ENCODE data around the gene TADA2A.
A peak's percentile ranks its signal among the peaks of the same experiment; 100 is the strongest.

The TADA2A gene

DNA sequence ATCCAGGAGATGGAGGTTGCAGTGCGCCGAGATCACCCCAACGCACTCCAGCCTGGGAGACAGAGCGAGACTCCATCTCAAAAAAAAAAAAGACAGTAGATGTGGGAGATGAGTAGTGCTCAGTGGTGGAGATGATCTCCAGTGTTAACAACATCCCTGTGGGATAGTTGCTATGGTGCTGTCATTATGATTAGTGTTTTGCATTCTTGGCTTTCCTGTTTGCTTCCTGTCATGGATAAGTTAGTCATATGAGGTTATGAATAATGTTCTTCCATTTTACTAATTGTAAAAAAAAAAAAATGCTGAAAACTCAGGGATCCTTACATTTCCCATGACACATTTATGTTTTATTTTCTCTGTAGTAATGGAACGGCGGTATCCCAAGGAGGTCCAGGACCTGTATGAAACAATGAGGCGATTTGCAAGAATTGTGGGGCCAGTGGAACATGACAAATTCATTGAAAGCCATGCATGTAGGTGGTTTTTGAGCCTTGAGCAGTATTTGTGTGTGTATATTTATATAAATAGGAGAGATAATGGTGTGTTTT, 58.5 kb downstream of the TADA2A start:
- DNase-seq: no peak

DNA sequence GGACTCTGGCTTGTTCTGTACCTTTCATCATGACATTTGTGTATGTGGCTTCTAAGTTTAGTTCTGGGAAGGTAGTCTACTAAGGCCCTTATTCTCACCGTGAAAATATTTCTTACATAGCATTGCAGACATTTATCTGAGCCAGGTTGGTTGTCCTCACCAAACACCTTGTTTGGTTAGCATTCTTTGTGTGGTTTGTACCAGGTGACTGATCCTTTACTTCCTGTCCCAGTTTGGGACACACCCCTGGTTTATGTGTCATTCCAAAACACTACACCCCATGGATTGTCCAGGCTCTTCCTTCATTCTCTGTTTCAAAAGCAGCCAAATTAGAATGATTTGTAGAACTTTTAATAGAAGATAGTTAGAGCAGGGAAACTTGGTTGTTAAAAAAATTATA, 59.8 kb downstream of the TADA2A start:
- no peak for DNase-seq

DNA sequence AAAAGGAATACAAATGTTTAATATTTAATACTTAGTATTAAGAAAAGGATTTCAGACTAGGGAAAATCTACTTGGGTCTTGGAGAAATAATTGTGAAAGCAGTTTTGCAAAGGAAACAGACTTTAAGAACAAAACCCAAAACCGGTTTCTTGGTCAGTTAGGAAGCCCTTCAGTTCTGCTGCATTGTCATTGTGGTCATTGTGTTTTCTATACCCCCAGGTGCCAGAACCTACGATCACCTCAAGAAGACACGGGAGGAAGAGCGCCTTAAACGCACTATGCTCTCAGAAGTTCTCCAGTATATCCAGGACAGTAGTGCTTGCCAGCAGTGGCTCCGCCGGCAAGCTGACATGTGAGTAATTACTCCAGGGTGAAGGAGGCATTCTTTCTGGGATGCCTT, 63.5 kb downstream of the TADA2A start:
- DNase-seq: no peak

DNA sequence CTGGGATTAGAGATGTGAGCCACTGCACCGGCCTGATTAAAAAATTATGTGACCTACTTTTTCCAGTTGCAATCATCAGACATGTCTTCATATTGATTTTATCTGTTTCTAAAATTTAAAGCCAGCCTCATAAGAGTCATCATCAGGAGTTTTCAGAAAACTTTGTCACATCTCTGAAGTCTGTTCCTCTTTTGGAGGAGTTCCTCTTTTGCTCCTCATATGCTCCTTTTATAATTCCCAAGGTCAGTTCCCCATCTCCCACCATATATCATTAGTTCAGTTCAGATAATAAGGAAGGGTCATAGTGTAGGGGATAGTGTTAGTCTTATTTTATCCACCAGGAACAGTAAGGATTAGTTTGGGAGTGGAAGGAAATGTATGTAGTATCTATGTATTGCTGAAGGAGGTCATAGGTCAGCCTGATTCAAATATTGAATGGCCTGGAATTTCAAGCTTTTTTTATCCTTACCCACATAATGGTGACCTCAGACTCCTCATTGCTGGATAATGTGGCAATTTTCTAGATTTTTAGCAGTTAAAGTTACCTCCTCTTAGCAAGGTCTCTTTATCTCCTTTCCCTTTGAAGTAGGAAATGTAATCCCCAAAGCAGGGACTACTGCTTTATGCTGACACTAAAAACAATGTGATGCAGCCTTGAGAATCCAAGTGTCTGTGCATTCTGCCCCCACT, 69.2 kb downstream of the TADA2A start:
- no peak for DNase-seq

DNA sequence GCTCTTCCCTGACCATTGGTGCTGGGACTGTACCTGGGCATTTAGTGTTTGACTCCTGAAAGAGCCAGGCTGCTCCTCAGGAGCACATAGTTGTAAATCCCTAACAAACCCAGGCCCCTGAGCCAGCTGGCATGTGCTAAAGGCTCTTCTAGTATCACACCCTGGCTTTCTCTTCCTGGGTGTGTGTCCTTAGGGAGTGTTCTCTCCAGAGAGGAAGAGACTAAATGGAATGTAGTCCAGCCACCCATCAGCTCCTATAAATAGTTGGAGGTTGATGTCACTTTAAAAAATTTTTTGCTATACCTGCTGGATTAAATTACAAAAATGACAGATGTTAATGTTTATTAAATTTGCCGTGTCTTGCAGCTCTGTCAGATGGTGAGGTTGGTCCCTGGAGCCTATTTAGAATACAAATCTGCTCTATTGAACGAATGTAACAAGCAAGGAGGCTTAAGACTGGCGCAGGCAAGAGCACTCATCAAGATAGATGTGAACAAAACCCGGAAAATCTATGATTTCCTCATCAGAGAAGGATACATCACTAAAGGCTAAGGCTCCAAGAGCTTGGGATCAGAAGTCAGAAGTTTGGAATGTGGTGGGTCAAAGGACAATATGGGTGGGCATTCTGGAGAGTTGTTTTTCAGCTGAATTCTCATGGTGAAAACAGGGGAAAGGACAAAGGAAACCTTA, 69.9 kb downstream of the TADA2A start:
- no peak for DNase-seq

DNA sequence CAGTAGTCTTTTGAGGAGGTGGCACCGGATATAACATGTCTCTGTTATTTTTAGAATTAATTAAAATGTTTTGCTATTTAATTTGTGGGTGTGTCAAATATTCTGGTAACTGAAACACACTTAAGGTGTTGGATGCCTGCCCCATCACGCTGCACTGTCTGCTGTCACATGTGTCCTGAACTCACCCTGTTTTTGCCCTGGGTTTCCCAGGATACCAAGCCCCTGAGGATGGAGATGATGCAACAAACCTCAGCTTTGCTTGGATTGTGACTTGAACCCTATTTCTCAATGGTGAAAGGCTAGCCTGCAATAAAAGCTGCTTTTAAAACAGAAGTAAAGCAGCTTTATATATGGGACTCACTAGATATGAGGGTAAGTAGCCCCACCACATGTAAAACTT, 71.5 kb downstream of the TADA2A start:
- no peak for DNase-seq

DNA sequence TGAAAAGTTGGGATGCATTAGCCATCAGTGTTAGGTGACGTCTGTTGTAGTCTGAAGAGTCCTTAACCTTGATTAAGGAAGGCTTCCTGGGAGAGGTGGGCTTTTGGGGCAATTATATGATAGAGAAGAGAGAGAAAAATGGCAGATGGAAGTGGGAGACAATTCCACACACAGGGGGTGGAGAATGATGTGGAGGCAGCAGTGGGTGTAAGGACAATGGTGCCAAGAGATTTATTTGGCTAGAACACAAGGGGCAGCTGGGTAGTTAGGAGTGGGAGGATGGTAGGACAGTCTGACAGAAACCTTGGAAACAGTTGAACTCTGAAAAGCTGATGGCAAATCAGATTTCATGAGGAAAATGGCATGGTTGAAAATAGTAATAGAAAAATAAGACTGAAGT, 72.3 kb downstream of the TADA2A start:
- DNase-seq: no peak

DNA sequence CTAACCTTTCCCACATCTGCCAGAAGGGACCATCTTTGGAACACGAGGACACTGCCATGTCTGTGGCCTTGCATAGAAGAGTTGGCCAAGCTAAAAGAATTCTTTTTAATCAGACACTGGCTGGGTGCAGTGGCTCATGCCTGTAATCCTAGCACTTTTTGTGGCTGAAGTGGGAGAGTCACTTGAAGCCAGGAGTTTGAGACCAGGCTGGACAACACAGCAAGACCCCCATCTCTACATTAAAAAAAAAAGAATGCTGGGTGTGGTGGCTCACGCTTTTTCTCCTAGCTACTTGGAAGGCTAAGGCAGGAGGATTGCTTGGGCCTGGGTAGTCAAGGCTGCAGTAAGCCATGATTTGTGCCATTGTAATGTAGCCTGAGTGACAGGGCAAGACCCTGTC, 73.7 kb downstream of the TADA2A start:
- DNase-seq: no peak

DNA sequence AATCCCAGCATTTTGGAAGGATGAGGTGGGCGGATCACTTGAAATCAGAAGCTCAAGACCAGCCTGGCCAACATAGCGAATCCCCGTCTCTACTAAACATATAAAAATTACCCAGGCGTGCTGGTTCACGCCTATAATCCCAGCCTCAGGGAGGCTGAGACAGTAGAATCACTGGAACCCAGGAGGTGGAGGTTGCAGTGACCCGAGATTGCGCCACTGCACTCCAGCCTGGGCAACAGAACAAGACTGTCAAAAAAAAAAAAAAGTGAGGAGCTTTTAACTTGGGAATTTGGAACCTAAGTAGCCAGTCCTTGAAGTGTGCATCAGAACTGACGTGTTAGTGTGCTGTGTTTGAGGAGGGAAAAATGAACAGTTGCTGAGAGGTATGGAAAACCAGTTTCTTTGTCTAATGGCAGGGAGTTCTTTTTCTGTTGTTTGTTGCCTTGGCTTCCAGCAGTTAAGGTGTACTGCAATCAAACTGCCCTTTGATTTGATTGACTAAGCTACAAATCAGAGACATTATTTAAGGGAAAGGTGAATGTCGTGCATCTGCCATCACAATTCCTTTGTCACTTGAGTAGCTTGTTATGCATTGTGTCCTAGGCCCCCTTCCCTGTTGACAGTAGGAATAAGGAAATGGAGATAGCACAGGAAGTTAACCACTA, 74.4 kb downstream of the TADA2A start:
- no peak for DNase-seq

DNA sequence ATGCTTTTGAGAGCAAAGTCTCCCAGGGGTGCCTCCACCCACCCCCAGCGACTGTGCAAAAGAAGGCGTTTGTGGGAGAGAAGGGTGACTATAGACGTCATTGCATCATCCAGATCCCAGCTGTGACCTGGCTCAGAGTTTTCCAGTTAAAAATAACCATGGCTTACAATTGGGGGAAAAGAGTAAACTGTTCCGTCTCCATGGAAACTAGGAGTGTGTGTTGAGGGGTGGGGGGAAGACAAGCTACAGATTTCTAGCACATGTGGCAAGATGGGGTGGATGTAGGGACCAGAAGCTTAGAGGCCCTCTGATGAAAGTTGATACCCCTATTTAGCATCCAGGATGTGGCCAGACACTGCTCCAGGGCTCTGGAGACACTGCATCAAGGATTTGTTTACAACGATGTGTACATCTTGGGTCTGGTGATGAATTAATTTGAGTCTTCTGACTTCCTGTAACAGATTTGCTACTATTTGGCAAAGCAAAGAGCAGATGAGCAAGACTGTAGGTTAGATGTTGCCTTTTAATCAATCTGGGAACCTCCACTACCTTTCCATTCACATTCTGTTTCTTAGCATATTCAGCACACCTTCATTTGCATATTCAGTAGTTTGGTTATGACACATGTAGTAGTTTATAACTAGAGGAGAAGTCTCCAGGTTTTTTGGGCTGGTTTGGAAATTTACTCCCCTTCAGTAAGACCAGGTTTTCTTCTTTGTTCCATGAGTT, 76.8 kb downstream of the TADA2A start:
- DNase-seq: no peak

DNA sequence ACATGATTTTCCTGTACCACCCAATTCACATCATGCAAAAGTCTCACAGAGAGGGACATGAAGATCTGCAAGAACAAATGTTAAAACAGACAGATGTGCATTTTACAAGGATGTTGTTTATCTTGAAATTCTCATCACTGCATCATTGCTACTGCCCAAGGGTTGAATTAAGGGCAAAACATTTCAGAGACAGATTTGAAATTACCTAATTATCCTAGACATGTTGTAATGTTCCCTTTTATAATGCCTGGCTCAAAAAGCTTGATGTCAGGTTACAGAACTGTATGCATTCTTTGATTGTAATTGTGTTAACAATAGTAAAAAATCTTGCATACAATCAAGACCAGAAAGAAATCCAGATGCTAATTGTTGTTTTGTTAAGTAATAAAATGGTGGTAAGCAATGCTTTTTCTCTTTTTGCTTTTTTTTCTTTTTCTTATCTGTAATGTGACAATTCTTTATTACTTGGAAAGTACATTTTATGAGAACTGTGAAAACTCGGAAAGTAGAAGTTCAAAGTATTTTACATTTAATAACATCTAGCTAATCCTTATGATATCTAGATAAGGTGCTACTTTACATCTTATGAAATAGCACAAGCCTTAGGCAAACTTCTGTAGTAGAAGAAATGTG, 79.4 kb downstream of the TADA2A start:
- DNase-seq: no peak

DNA sequence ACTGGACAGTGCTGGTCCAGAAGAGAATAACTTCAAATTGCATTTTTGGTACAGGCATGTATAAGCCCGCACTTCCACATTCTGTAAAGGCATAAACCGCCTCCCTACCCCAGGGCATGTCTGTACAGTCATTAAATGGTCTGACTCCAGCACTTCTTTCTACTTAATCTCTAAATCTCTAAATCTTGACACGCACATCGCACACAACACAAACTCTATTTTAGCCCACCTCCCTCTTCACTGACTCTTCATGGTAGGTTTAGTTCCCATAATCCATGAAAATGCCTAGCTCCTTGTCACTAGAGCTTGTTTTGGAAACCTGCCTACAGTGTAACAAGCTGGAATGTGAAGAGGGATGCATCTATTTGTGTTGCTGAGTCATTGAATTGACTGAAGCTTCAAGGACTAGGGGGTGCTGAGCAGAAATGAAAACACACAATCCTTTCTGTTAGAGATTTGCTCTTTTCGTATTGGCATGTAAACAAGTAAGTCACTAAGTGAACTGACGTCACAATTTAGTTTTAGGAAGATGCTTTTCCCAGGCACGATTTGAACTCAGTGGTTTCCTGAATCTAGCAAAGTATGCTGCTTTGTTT, 81.4 kb downstream of the TADA2A start:
- DNase-seq: peak; percentile 25

DNA sequence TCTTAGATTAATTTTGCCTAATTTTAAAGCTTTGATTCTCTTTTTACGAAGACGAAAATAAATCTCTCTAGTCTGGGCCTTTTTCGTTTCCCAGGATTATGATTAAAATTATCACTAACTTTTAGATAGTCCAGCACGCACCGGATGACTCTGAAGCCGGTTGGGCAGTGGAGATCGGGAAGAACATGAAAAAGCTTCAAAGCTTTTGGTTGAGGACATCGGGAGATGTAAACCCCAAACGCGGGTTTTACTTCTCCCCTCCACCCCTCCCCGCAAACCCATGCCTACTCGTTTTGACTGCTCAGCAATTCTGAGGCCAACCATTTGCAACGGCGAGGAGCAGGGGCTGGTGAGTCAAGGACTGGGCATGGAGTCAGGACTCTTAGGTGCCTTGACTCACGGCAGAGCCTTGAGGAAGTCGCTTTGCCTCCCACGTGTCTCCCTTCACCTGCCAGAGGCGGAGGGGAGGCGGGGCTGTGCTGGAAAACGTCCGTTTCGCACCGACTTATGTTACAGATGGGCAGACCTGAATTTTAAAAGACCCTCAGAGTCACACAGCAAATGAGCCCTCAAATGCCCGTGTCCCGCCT, 82.0 kb downstream of the TADA2A start:
- no peak for DNase-seq

DNA sequence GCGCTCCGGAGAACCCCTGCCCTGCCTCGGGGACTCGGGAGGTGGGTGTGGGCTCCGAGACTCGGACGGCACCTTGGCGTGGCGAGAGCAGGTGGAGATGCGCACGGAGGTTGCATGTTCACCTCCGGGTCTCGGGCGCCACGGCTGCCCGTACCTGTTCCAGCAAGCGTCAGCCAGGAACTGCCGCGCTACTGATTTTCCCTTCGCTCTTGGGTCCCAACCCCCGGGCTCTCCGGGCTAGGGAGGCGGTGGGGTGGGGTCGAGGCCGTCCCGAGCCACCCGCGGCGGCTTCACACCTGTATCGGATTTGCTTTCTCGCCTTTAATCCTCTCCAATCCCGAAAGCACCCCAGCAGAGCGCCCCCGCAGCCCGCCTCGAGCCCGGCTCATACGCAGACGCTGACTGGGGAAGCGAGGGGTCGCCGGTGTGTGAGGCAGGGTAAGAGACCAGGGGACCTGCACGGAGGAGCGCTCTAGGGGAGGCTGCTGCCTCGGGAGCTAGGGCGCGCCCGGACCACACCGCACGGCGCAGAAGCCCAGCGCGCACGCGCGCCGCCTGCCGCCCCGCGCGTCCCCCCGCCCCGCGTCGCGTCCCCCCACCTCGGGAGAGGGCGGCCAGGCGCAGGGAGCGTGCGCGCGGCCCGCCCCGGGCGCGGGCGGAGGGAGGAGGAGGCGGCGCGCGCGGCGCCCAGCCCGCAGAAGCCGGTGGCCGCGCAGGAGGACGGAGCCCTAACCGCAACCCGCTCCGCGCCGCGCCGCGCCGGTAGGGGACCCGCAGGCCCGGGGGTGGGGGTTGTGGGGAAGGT, 82.7 kb downstream of the TADA2A start, which contains the start of gene DUSP14:
Gene DUSP14 (plus strand): TSS at position 695 of the 805 bp plus-strand sequence. CDS start 22,382 bp downstream, outside the sequence.
- peak; percentile 81 for DNase-seq

DNA sequence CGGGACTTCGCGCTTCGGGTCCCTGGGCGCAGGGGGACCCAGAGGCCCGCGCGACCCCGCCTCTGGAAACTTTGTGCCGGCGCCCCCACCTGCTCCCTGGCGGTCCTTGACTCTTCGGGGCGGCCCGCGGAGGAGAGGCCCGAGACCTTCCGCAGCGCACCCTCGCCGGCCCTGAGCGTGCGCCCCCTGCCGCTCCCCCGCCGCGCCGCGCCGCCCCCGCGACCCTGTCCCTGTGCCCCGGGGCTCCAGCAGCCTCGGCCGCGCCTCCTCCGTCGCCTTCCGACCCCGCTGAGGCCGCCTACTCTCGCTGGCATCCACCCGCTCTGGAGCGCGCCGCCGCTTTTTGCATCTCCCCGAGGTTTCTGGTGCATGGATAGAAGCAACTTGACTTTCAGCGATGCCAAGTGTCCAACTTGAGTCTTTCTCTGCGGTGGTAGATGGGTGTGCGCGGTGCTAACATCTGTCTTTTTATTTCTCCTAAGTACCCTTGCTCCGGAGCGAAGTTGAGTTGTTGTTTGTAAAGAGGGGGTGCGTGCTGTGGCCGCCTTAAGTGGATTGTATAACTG, 83.4 kb downstream of the TADA2A start:
- peak; percentile 75 for DNase-seq

DNA sequence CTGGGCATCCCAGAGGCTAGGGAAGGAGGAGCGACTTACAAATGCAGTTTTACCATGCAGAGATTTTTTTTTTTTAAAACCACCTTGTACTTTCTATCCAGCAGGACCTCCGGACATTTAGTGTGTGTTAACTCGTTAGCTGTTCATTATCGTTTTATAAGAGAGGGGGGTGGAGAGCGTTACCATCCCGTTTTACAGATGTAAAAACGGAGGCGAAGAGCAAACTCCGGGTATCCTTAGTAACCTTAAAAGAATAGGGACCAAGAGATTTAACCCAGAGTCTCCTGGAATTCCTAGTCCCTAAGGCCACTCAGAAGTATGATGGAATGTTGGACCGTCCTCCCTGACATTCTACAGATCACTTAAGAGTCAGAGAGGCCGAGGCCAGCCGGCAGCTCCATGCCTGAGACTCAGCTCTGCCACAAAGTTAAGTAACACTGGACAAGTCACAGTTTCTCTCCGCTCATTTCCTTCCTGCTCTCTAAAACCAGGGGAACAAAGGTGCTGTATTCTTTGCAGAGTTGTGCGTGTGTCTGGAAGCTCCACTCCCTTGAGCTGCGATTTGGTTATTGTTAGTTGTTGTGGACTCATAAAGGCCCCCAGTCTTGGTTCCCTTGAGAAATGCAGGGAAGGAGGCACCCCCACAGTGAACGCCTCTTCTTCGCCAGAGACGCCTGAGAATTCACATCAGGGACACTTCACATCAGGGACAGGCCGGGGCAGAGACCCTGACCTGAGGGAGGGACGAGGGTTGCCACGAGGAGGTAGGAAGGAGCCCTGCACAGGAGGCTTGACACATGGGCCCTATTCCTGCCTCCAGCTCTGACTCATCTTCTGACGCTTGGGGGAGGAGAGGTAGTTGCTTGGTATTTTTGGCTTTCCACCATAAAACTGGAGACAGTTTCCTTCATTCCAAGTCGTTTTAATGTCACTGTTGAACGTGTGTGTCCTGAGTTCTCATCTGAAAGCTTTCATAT, 84.2 kb downstream of the TADA2A start:
- peak; percentile 36 for DNase-seq

DNA sequence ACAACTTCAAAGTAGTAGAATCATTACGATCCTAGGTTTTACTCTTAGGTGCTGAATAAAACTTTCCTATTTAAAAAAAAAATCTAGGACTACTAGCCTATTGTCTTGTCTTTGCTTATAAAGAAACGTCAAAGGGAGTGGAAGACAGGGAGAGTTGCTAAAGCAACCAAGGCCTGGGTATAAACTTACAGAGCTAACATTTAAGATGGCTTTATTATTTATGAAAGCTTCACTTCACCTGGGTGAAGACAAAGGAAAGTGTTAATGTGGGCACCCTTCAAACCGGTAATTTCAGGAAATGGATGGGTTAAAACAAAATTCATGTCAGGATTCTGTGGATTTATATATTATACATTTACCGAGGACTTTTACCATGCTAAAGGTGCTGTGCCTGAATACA, 85.5 kb downstream of the TADA2A start:
- DNase-seq: no peak

DNA sequence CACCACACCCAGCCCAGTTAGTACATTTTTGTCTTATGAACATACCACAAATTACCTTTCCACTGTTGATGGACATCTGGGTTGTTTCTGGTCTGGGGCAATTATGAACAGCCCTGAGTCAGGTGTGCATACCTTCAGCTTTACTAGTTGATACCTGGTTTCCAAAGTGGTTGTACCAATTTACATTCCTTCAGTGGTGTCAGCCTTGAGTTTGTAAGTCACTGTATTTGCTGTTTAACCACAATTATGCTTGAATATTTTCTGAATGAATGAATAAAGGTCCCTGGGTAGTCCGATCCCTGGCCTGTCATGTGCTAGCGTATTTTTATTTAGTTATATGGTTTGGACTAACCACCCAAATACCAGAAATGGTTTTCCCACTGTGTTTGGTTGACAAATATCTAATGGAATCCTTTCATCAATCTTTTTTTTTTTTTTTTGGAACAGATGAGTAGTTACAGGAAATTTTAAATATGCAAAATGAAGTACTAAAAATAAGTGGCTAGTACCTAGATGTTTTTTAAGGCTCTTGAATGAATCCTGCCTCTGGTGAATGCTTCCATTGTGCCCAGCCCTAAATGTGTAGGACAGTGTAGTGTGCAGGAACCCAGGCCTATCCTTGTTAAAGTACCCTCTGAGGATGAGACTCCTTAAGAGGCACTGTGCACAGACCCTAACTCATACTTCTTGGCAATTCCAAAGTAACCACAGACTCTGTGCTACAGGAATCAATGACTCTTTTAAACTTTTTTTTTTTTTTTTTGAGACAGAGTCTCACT, 86.8 kb downstream of the TADA2A start:
- no peak for DNase-seq

Data from retina (tissue), 1 donor.